HG03064 (cell line): ENCODE data around the gene GPHB5.
"Not testable (repeated sequence)": the region's sequence is repeated elsewhere in the genome, so short reads cannot be mapped to it uniquely, and the experiment has no call there.

Source experiments
- ATAC-seq: cut with Tn5 transposase; IDR thresholded peaks from one replicate; pipeline ENCODE4 v1.9.1; 2021; ENCODE audit warnings: low read depth; ENCODE audit not compliant: unreplicated experiment

Gene GPHB5

GRCh38 chr14:63318835-63319234 lies at the start of gene GPHB5:
Gene GPHB5 (minus strand): TSS chr14:63318935. CDS start chr14:63317849, 1,086 bp downstream.
- no peak for ATAC-seq

- no peak for ATAC-seq
Observed at GRCh38 chr14:63367742-63368364, 49.1 kb upstream of the GPHB5 start.

GRCh38 chr14:63362389-63362819 lies 43.7 kb upstream of the GPHB5 start:
- ATAC-seq, result no peak

- no peak for ATAC-seq
Observed at GRCh38 chr14:63361790-63362189, 43.1 kb upstream of the GPHB5 start.

GRCh38 chr14:63357841-63358240 lies 39.1 kb upstream of the GPHB5 start:
- ATAC-seq, result no peak

GRCh38 chr14:63345826-63346225 lies 27.1 kb upstream of the GPHB5 start:
- ATAC-seq, result no peak

GRCh38 chr14:63344336-63344735 lies 25.6 kb upstream of the GPHB5 start:
- no peak for ATAC-seq

- ATAC-seq, result no peak
Observed at GRCh38 chr14:63343878-63344277, 25.1 kb upstream of the GPHB5 start.

GRCh38 chr14:63342371-63342770 lies 23.6 kb upstream of the GPHB5 start:
- ATAC-seq, result no peak

GRCh38 chr14:63328787-63329737 lies 10.3 kb upstream of the GPHB5 start:
- ATAC-seq, result no peak

GRCh38 chr14:63326840-63327239 lies 8.1 kb upstream of the GPHB5 start:
- no peak for ATAC-seq

GRCh38 chr14:63322897-63323573 lies 4.3 kb upstream of the GPHB5 start:
- ATAC-seq, result no peak

GRCh38 chr14:63322472-63322871 lies 3.7 kb upstream of the GPHB5 start:
- ATAC-seq, result no peak

GRCh38 chr14:63308723-63309317 lies 9.9 kb downstream of the GPHB5 start:
- ATAC-seq, result no peak

GRCh38 chr14:63304429-63304828 lies 14.3 kb downstream of the GPHB5 start:
- not testable (repeated sequence) for ATAC-seq

- ATAC-seq, result no peak
Observed at GRCh38 chr14:63301891-63302534, 16.7 kb downstream of the GPHB5 start.

GRCh38 chr14:63300854-63301253 lies 17.9 kb downstream of the GPHB5 start:
- ATAC-seq, result no peak

GRCh38 chr14:63299351-63300110 lies 19.2 kb downstream of the GPHB5 start:
- no peak for ATAC-seq

GRCh38 chr14:63297372-63298063 lies 21.2 kb downstream of the GPHB5 start:
- no peak for ATAC-seq
